ENCODE results near the gene L2HGDH. TPM values are rescaled to one million over a fixed set of nuclear protein-coding genes. Genes with fewer than 3 reads are reported as not detected.
A peak's percentile ranks its signal among the peaks of the same experiment; 100 is the strongest.

Gene L2HGDH
- total RNA-seq, 2 experiments from 2014 or later, result 12.7 to 13.6 TPM

DNA sequence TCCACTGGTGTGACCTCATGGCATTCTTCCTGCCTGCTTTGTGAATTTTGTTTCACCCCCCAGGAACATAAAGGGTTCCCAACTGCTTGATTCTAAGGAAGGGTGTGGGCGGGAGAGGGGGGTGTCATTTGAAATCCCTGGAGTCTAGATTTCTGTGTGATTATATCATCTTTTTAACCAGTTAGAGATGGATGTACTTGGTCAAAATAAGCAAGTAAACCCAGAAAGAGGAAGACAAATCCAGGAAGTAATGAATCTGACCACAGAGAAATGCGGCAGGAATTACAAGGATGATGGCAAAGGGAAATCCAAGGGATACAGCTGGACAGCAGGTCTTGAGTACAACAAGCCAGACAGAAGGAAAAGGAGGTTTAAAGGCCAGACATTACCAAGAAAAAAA, 38.9 kb upstream of the L2HGDH start:
- ChIA-PET POLR2A (interaction anchor here (2.0 kb wide), 1 partner anchor 12 kb away, joined by 11 read pairs; no protein-coding TSS in a partner anchor), CTCF (interaction anchor here (1.5 kb wide), 1 partner anchor 30 kb away, joined by 9 read pairs; no protein-coding TSS in a partner anchor)
- Mint-ChIP-seq H3K9me3 (ENCODE audit: insufficient read depth) (no peaks in the 10 kb centered on the region), H3K27ac (no peak overlapping the region), H3K4me1 (ENCODE audit: low read depth) (peaks cover under 1% of the 10 kb centered on the region), H3K4me3 (no peak overlapping the region), H3K27me3 (ENCODE audit: low read depth) (no peaks in the 10 kb centered on the region), H3K36me3 (ENCODE audit: low read depth) (peaks cover 5% of the 10 kb centered on the region)
- DNase-seq (no peak), ATAC-seq (no peak)

GRCh38 chr14:50348933-50349332, 36.9 kb upstream of the L2HGDH start:
- CTCF ChIA-PET, result interaction anchor here (1.0 to 2.3 kb wide), 3 partner anchors 28 to 183 kb away, joined by 3 to 12 read pairs (median 3); partner anchors contain the start of genes L2HGDH and MAP4K5
- no peak overlapping the region for H3K27ac Mint-ChIP-seq

DNA sequence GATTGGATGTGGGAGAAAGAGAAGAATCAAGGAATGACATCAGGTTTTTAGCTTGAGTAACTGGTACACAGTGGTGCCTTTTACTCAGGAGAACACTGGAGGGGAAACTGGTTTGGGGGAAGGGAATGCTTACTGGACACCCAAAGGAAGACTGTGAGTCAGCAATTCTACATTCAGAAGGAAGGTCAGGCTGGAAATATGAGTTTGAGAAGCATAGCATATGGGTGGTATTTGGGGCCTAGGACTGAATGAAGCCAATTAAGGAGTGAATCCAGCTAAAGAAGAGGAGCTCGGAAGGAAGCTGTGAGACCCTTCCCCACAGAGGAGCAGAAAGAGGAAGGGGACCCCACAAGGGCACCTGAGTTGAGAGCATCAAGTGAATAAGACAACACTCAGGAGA, 35.5 kb upstream of the L2HGDH start:
- POLR2A ChIA-PET, result interaction anchor here (0.6 to 1.1 kb wide), 2 partner anchors 12 to 207 kb away, joined by 3 to 4 read pairs; no protein-coding TSS in a partner anchor

More at GRCh38 chr14:50348933-50349332, 36.9 kb upstream of the L2HGDH start:
- Mint-ChIP-seq H3K4me3 (no peak overlapping the region), H3K4me1 (ENCODE audit: low read depth) (peaks cover 7% of the 10 kb centered on the region), H3K9me3 (ENCODE audit: insufficient read depth) (no peaks in the 10 kb centered on the region), H3K36me3 (ENCODE audit: low read depth) (peaks cover 3% of the 10 kb centered on the region), H3K27me3 (ENCODE audit: low read depth) (no peaks in the 10 kb centered on the region)
- DNase-seq (no peak), ATAC-seq (no peak)
- POLR2A ChIA-PET, result no interaction called here

GRCh38 chr14:50345846-50346422, 33.9 kb upstream of the L2HGDH start:
- DNase-seq, result no peak
- Mint-ChIP-seq H3K27me3 (ENCODE audit: low read depth) (no peaks in the 10 kb centered on the region), H3K4me1 (ENCODE audit: low read depth) (peaks cover 22% of the 10 kb centered on the region), H3K9me3 (ENCODE audit: insufficient read depth) (no peaks in the 10 kb centered on the region), H3K36me3 (ENCODE audit: low read depth) (peaks cover 5% of the 10 kb centered on the region), H3K4me3 (no peak overlapping the region), H3K27ac (no peak overlapping the region)
- ChIA-PET CTCF (interaction anchor here (1.3 to 2.4 kb wide), 2 partner anchors 26 to 187 kb away, joined by 3 to 16 read pairs; no protein-coding TSS in a partner anchor), POLR2A (no interaction called here)
- ATAC-seq, result no peak

More for the DNA sequence above, 35.5 kb upstream of the L2HGDH start:
- no peaks in the 10 kb centered on the region for H3K9me3 Mint-ChIP-seq (ENCODE audit: insufficient read depth)
- no peak overlapping the region for H3K27ac Mint-ChIP-seq
- H3K27me3 Mint-ChIP-seq (ENCODE audit: low read depth), result no peaks in the 10 kb centered on the region
- H3K4me1 Mint-ChIP-seq (ENCODE audit: low read depth), result peaks cover 18% of the 10 kb centered on the region
- peaks cover 3% of the 10 kb centered on the region for H3K36me3 Mint-ChIP-seq (ENCODE audit: low read depth)
- no peak for ATAC-seq
- H3K4me3 Mint-ChIP-seq, result no peak overlapping the region
- no peak for DNase-seq
- CTCF ChIA-PET, result interaction anchor here (2.3 kb wide), 1 partner anchor 27 kb away, joined by 12 read pairs; no protein-coding TSS in a partner anchor

GRCh38 chr14:50344876-50345563, 33.0 kb upstream of the L2HGDH start:
- Mint-ChIP-seq H3K27me3 (ENCODE audit: low read depth) (no peaks in the 10 kb centered on the region), H3K36me3 (ENCODE audit: low read depth) (peaks cover 7% of the 10 kb centered on the region), H3K4me1 (ENCODE audit: low read depth) (peaks cover 22% of the 10 kb centered on the region), H3K9me3 (ENCODE audit: insufficient read depth) (no peaks in the 10 kb centered on the region), H3K4me3 (no peak overlapping the region), H3K27ac (no peak overlapping the region)
- POLR2A ChIA-PET, result no interaction called here
- DNase-seq (no peak), ATAC-seq (no peak)
- CTCF ChIA-PET, result interaction anchor here (0.7 to 2.4 kb wide), 5 partner anchors 18 to 216 kb away, joined by 3 to 16 read pairs (median 3); no protein-coding TSS in a partner anchor

- POLR2A ChIA-PET, result no interaction called here
Observed at GRCh38 chr14:50344116-50344775, 32.2 kb upstream of the L2HGDH start.

GRCh38 chr14:50343434-50343833, 31.4 kb upstream of the L2HGDH start:
- H3K27me3 Mint-ChIP-seq (ENCODE audit: low read depth), result no peaks in the 10 kb centered on the region
- no peak for DNase-seq
- H3K9me3 Mint-ChIP-seq (ENCODE audit: insufficient read depth), result no peaks in the 10 kb centered on the region
- no peak for ATAC-seq
- H3K4me1 Mint-ChIP-seq (ENCODE audit: low read depth), result peaks cover 22% of the 10 kb centered on the region
- ChIA-PET POLR2A (no interaction called here), CTCF (interaction anchor here (0.7 to 1.3 kb wide), 7 partner anchors 12 to 519 kb away, joined by 3 to 11 read pairs (median 4); partner anchors contain the start of gene MAP4K5)
- no peak overlapping the region for H3K27ac Mint-ChIP-seq
- no peak overlapping the region for H3K4me3 Mint-ChIP-seq
- peaks cover 11% of the 10 kb centered on the region for H3K36me3 Mint-ChIP-seq (ENCODE audit: low read depth)

More at GRCh38 chr14:50344116-50344775, 32.2 kb upstream of the L2HGDH start:
- Mint-ChIP-seq H3K4me1 (ENCODE audit: low read depth) (peaks cover 22% of the 10 kb centered on the region), H3K4me3 (no peak overlapping the region), H3K9me3 (ENCODE audit: insufficient read depth) (no peaks in the 10 kb centered on the region), H3K27me3 (ENCODE audit: low read depth) (no peaks in the 10 kb centered on the region), H3K36me3 (ENCODE audit: low read depth) (peaks cover 8% of the 10 kb centered on the region), H3K27ac (no peak overlapping the region)
- DNase-seq (peak; percentile 45), ATAC-seq (peak; percentile 38)
- CTCF ChIA-PET, result interaction anchor here (0.7 to 2.4 kb wide), 7 partner anchors 17 to 217 kb away, joined by 3 to 16 read pairs (median 3); no protein-coding TSS in a partner anchor

DNA sequence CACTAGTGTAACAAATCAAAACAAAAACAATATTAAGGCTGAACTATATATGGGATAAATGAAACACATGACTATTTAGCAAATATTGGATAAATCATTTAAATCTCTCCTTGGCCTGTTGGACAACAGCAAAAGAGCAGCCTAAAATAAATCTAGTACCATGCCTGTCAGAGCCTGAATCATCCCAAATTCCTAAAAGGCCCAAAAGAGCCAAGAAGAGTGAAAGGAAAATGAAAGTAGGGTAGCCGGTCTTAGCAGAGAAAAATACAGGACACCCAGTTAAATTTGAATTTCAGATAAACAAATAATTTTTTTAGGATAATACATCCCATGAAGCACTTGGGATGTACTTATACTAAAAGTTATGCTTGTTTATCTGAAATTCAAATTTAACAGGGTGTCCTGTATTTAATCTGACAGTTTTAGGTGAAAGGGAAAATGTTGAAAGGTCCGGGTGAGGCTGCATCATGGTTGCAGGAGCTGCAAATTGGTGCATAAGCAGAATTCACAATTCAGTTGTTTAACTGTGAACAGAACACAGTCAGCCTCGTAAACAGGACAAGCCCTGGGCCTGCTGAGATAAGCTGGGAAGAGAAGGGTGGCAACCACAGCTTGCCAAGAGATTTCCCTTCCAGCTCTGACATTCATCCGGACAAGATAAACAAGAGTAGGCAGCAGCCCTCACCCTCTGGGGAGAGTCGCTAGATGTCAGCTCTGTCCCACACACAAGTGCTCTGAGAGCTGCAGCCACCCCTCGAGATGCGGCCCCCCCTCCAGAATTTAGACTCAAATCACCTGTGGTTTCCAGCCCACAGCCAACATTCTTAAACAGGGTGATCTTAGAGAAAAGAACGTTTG, 30.4 kb upstream of the L2HGDH start:
- H3K27me3 Mint-ChIP-seq (ENCODE audit: low read depth), result no peaks in the 10 kb centered on the region
- POLR2A ChIA-PET, result interaction anchor here (0.6 to 0.9 kb wide), 2 partner anchors 82 to 189 kb away, joined by 3 read pairs; no protein-coding TSS in a partner anchor
- DNase-seq, result peak; percentile 71
- ATAC-seq, result peak; percentile 83
- CTCF ChIA-PET, result interaction anchor here (0.6 to 1.3 kb wide), 18 partner anchors 10 to 520 kb away, joined by 3 to 11 read pairs (median 4); partner anchors contain the start of gene MAP4K5
- H3K4me3 Mint-ChIP-seq, result no peak overlapping the region
- peak overlapping the region; percentile 52 for H3K27ac Mint-ChIP-seq
- no peaks in the 10 kb centered on the region for H3K9me3 Mint-ChIP-seq (ENCODE audit: insufficient read depth)
- peaks cover 11% of the 10 kb centered on the region for H3K36me3 Mint-ChIP-seq (ENCODE audit: low read depth)
- peaks cover 22% of the 10 kb centered on the region for H3K4me1 Mint-ChIP-seq (ENCODE audit: low read depth)

GRCh38 chr14:50340963-50341362, 28.9 kb upstream of the L2HGDH start:
- no peak for DNase-seq
- Mint-ChIP-seq H3K27me3 (ENCODE audit: low read depth) (no peaks in the 10 kb centered on the region), H3K36me3 (ENCODE audit: low read depth) (peaks cover 13% of the 10 kb centered on the region), H3K9me3 (ENCODE audit: insufficient read depth) (no peaks in the 10 kb centered on the region), H3K27ac (no peak overlapping the region), H3K4me3 (no peak overlapping the region), H3K4me1 (ENCODE audit: low read depth) (peaks cover 28% of the 10 kb centered on the region)
- ChIA-PET CTCF (interaction anchor here (0.8 to 1.5 kb wide), 5 partner anchors 9 to 24 kb away, joined by 3 to 5 read pairs (median 3); no protein-coding TSS in a partner anchor), POLR2A (interaction anchor here (0.6 kb wide), 1 partner anchor 20 kb away, joined by 4 read pairs; no protein-coding TSS in a partner anchor)
- no peak for ATAC-seq

DNA sequence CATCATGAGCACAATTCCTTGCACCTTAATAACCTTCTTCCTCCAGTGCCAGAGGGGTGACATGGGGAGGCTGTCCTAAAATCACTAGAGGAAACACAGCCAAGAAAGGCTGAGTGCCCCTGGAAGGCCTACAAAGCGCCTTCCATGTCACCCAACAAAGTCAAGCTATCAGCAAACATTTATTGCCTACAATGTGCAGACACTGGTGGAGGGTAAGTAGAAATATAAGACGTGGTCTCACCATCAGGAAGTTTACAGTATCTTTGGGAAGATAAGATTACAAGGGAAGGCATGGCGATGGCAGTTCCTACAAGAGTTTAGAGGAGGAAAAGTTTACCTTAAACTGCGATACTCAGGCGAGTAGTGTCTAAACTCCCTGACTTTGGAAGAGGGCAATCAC, 28.0 kb upstream of the L2HGDH start:
- H3K36me3 Mint-ChIP-seq (ENCODE audit: low read depth), result peaks cover 12% of the 10 kb centered on the region
- no peak for DNase-seq
- CTCF ChIA-PET, result interaction anchor here (1.1 to 1.5 kb wide), 5 partner anchors 13 to 478 kb away, joined by 3 to 5 read pairs (median 3); partner anchors contain the start of gene MAP4K5
- peaks cover 31% of the 10 kb centered on the region for H3K4me1 Mint-ChIP-seq (ENCODE audit: low read depth)
- POLR2A ChIA-PET, result no interaction called here
- no peaks in the 10 kb centered on the region for H3K9me3 Mint-ChIP-seq (ENCODE audit: insufficient read depth)
- H3K4me3 Mint-ChIP-seq, result no peak overlapping the region
- no peak for ATAC-seq
- no peak overlapping the region for H3K27ac Mint-ChIP-seq
- no peaks in the 10 kb centered on the region for H3K27me3 Mint-ChIP-seq (ENCODE audit: low read depth)

All from activated CD8-positive, alpha-beta T cell treated with anti-CD3 and anti-CD28 coated beads, Interleukin-2, amount 10 ng/mL, durations not matched to agents 7 days and 5 days (primary cell).